Measurements from ENCODE around the gene SRL. TPM values are rescaled to one million over a fixed set of nuclear protein-coding genes. Genes with fewer than 3 reads are reported as not detected.

Gene SRL
- total and polyA plus RNA-seq, 2 of the 13 experiments (the other 11 are each of a cell fraction or from before 2014, with no cell fraction given) = 0.05 TPM; not detected in 1

DNA sequence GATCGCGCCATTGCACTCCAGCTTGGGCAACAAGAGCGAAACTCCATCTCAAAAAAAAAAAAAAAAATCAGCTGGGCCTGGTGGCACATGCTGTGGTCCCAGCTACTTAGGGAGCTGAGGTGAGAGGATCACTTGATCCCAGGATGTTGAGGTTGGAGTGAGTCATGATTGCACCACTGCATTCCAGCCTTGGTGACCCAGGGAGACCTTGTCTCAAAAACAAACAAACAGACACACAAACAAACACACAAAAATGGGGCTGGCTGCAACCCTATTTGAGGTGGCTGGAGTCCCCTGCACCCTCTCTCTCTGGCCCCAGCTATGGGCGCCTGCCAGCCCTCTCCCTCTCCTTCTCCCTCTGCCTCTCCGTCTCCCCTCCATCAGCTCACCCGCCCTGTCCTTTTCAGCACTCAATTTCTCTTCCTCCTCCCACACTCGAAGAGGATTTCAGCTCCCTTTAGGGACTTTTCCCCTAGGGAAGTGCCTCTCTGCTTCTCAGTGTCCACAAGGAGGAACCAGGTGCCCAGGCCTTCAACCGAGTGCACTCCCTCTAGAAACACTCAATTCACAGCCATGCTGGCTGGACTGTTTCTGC lies 48.5 kb upstream of the SRL start (continued):
- TF ChIP-seq, protein P1, sequence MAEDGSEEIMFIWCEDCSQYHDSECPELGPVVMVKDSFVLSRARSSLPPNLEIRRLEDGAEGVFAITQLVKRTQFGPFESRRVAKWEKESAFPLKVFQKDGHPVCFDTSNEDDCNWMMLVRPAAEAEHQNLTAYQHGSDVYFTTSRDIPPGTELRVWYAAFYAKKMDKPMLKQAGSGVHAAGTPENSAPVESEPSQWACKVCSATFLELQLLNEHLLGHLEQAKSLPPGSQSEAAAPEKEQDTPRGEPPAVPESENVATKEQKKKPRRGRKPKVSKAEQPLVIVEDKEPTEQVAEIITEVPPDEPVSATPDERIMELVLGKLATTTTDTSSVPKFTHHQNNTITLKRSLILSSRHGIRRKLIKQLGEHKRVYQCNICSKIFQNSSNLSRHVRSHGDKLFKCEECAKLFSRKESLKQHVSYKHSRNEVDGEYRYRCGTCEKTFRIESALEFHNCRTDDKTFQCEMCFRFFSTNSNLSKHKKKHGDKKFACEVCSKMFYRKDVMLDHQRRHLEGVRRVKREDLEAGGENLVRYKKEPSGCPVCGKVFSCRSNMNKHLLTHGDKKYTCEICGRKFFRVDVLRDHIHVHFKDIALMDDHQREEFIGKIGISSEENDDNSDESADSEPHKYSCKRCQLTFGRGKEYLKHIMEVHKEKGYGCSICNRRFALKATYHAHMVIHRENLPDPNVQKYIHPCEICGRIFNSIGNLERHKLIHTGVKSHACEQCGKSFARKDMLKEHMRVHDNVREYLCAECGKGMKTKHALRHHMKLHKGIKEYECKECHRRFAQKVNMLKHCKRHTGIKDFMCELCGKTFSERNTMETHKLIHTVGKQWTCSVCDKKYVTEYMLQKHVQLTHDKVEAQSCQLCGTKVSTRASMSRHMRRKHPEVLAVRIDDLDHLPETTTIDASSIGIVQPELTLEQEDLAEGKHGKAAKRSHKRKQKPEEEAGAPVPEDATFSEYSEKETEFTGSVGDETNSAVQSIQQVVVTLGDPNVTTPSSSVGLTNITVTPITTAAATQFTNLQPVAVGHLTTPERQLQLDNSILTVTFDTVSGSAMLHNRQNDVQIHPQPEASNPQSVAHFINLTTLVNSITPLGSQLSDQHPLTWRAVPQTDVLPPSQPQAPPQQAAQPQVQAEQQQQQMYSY (CRISPR knock-in tag; IDR thresholded peaks at IDR 0.05) = no peak
- TF ChIP-seq ZNF598 (CRISPR knock-in tag; IDR thresholded peaks at IDR 0.05; ENCODE audit: borderline replicate concordance) (no peak), ZNF20 (CRISPR knock-in tag; IDR thresholded peaks at IDR 0.05) (no peak), ZNF607 (CRISPR knock-in tag; IDR thresholded peaks at IDR 0.05; ENCODE audit: borderline replicate concordance) (peak; percentile 69; the same call in 1 of the 2 replicates), NCOR1 (IDR thresholded peaks at IDR 0.05; ENCODE audit: borderline replicate concordance, low read length) (no peak), ZNF484 (CRISPR knock-in tag; IDR thresholded peaks at IDR 0.05; ENCODE audit: borderline replicate concordance, low read depth) (no peak), BHLHE40 (IDR thresholded peaks at IDR 0.05; ENCODE audit: low read length) (peak; percentile 76), TCF12 (IDR thresholded peaks at IDR 0.05) (no peak), TCF12 (CRISPR knock-in tag; IDR thresholded peaks at IDR 0.05) (no peak), SRSF4 (IDR thresholded peaks at IDR 0.05; ENCODE audit: low read depth, low read length, poor library complexity, severe bottlenecking) (no peak), HCFC1 (IDR thresholded peaks at IDR 0.05; ENCODE audit: low read depth, low read length) (no peak), CBFB (CRISPR knock-in tag; IDR thresholded peaks at IDR 0.05) (no peak), HMGA1 (CRISPR knock-in tag; conservative IDR thresholded peaks at IDR 0.05) (no peak), YEATS4 (CRISPR knock-in tag; IDR thresholded peaks at IDR 0.05; ENCODE audit: borderline replicate concordance) (no peak), TAF15 (IDR thresholded peaks at IDR 0.05; ENCODE audit: low read depth, low read length, poor library complexity, severe bottlenecking) (no peak), CHCHD3 (CRISPR knock-in tag; IDR thresholded peaks at IDR 0.05) (no peak), NCOA2 (CRISPR knock-in tag; IDR thresholded peaks at IDR 0.05) (0 out of 2 replicates have a peak, but pooled peaks have one; percentile 40), ZNF766 (CRISPR knock-in tag; IDR thresholded peaks at IDR 0.05; ENCODE audit: borderline replicate concordance) (no peak), ZIK1 (CRISPR knock-in tag; IDR thresholded peaks at IDR 0.05; ENCODE audit: borderline replicate concordance, low read depth) (no peak), ZMYM2 (CRISPR knock-in tag; IDR thresholded peaks at IDR 0.05) (no peak), ZNF788 (CRISPR knock-in tag; IDR thresholded peaks at IDR 0.05; ENCODE audit: borderline replicate concordance) (no peak), MEIS2 (CRISPR knock-in tag; IDR thresholded peaks at IDR 0.05) (0 out of 2 replicates have a peak, but pooled peaks have one; percentile 43)
- TF ChIP-seq, protein P2, sequence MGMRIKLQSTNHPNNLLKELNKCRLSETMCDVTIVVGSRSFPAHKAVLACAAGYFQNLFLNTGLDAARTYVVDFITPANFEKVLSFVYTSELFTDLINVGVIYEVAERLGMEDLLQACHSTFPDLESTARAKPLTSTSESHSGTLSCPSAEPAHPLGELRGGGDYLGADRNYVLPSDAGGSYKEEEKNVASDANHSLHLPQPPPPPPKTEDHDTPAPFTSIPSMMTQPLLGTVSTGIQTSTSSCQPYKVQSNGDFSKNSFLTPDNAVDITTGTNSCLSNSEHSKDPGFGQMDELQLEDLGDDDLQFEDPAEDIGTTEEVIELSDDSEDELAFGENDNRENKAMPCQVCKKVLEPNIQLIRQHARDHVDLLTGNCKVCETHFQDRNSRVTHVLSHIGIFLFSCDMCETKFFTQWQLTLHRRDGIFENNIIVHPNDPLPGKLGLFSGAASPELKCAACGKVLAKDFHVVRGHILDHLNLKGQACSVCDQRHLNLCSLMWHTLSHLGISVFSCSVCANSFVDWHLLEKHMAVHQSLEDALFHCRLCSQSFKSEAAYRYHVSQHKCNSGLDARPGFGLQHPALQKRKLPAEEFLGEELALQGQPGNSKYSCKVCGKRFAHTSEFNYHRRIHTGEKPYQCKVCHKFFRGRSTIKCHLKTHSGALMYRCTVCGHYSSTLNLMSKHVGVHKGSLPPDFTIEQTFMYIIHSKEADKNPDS (CRISPR knock-in tag; IDR thresholded peaks at IDR 0.05) = no peak

Measured in HepG2 (cell line).